Measurements from ENCODE around the gene CCDC68.

DNA sequence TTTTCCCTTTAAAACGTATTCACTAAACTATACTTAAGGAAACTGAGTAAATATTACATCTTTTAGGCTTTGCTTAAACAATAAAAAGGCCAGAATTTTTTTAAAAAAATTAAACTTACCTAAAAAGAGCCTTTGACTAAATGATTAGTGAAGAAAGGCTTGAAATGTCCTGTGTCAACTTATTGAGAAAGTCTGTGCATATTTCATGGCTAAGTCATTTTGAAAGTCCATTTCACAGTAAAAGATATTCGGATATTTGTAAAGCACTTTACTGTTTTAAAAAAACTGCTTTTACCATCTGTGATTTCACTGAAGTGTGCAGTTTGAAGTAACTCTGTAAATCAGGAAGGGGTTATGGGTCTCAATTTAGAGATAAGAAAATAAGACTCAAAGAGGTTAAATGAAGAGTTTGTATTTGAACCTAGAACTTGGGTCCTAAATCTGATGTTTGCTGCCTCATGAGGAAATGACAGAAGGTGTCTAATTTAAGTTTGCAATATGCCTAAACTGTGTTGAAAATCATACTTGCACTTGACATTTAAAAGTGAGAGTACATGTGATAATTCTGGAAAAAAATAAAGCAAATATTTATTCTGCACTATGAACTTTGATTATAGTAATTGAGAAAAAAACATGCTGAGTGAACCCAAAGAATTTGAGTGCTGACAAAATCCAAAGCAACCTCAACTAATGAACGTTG, 80.5 kb downstream of the CCDC68 start:
- TF ChIP-seq POLR2A (IDR thresholded peaks at IDR 0.05; ENCODE audit: low read depth, low read length) (no peak), POLR2AphosphoS5 (IDR thresholded peaks at IDR 0.05; ENCODE audit: insufficient read depth, low read depth, low read length) (no peak)
- TF ChIP-seq, protein P1, sequence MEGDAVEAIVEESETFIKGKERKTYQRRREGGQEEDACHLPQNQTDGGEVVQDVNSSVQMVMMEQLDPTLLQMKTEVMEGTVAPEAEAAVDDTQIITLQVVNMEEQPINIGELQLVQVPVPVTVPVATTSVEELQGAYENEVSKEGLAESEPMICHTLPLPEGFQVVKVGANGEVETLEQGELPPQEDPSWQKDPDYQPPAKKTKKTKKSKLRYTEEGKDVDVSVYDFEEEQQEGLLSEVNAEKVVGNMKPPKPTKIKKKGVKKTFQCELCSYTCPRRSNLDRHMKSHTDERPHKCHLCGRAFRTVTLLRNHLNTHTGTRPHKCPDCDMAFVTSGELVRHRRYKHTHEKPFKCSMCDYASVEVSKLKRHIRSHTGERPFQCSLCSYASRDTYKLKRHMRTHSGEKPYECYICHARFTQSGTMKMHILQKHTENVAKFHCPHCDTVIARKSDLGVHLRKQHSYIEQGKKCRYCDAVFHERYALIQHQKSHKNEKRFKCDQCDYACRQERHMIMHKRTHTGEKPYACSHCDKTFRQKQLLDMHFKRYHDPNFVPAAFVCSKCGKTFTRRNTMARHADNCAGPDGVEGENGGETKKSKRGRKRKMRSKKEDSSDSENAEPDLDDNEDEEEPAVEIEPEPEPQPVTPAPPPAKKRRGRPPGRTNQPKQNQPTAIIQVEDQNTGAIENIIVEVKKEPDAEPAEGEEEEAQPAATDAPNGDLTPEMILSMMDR (IDR thresholded peaks at IDR 0.05; ENCODE audit: extremely low read depth in 1 of 2, insufficient read depth in 1 of 2, low read depth in 1 of 2, low read length in 2 of 2): no peak
